HG03060 (cell line): ENCODE data around the gene CHRNE.
"Not testable (repeated sequence)": the region's sequence is repeated elsewhere in the genome, so short reads cannot be mapped to it uniquely, and the experiment has no call there.

Source experiments
- ATAC-seq: cut with Tn5 transposase; IDR thresholded peaks from one replicate; pipeline ENCODE4 v1.9.1; 2021; ENCODE audit warnings: low read depth, moderate number of reproducible peaks; ENCODE audit not compliant: unreplicated experiment

Gene CHRNE

DNA sequence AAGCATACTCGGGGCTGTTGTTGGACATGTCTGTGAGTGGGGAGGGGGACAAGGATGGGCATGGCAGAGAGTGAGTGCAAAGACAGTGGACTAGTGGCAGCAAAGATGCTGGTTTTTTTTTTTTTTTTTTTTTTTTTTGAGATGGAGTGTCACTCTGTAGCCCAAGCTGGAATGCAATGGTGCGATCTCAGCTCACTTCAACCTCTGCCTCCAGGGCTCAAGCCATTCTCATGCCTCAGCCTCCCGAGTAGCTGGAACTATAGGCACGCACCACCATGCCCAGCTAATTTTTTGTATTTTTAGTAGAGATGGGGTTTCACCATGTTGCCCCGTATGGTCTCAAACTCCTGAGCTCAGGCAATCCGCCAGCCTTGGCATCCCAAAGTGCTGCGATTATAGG is 45.6 kb downstream of the CHRNE start:
- ATAC-seq: not testable (repeated sequence)

DNA sequence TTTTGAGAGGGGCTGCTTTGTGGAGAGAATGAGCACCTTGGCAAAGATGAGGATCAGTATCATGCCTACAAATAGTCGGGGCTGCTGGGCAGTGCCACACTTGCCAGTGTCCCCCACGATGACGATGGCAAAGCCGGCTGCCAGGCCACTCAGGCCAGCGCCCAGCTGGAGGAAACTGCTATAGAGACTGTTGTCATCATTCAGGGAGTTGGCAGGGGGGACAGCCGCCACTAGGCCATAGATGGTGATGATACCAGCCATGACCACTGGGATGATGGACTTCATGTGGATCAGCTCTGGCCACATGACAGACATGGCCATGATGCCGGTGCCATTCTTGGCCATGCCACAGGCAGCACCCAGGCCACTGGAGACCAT is 46.0 kb downstream of the CHRNE start:
- no peak for ATAC-seq

DNA sequence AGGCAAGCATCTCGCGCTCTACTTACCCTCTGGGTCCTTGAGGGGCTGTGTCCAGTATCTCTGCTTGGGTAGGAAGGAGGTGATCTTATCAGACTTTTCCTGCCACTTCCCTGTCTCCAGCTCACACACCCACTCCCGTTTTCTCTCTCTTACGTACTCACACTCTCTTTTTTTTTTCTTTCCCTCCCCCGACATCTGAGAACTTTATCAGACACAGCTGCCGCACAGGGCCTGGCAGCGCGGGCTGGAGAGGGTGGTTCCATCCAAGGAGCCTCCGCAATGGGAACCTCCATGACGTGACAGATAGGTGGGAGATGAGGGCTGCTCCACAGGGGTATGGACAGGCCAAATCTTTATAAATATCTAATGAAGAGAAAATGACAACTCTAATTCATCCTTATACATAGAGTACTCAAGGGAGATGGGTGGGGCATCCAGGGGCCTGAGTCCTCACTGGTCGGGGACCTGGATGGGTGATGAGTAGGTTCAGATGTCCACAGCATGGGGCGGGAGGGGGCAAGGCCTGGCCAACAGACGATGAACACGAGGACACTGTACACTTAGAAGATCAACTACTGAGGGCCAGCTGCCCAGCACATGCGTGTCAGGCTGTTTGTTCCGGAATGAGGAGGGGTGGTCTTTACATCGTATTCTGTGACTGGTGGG is 46.5 kb downstream of the CHRNE start:
- no peak for ATAC-seq

DNA sequence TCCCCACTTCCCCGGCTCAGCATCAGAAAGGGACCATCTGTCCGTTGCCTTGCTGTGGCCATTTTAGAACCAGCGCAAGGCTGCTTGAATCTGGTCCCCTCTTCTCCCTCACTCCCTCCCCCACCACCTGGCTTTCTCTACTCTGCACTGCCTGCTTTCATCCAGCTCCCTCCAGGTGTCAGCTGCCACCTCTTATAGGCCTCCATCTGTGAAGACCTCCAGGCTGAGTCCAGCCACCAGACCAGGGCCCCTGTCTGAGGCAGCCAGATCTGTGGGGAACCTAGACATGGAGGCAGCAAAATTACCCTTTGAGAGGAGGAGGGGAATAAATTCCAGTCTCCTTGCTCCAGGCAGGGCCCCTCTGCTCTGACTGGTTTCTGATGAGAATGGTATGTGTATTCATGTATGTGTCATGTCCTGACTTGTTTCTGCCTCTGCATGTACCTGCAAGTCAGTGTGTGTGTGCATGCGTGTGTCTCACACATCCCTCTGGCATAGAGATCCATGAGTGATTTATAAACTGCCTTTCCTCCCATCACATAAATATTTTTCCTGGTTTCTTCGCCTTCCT is 48.7 kb downstream of the CHRNE start:
- no peak for ATAC-seq

DNA sequence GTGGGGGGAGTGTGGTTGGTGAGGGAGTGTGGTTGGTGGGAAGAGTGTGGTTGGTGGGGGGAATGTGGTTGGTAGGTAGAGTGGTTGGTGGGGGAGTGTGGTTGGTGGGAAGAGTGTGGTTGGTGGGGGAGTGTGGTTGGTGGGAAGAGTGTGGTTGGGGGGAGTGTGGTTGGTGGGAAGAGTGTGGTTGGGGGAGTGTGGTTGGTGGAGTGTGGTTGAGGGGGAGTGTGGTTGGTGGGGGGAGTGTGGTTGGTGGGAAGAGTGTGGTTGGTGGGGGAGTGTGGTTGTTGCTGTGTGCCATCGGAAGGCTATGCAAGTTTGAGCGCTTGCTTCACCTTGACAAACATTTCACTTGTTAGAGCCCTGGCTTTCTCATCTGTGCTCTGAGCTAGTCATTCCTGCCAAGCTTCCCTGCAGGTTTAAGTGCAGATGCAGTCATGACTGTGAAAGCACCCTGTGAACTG is 49.7 kb downstream of the CHRNE start:
- ATAC-seq: no peak

DNA sequence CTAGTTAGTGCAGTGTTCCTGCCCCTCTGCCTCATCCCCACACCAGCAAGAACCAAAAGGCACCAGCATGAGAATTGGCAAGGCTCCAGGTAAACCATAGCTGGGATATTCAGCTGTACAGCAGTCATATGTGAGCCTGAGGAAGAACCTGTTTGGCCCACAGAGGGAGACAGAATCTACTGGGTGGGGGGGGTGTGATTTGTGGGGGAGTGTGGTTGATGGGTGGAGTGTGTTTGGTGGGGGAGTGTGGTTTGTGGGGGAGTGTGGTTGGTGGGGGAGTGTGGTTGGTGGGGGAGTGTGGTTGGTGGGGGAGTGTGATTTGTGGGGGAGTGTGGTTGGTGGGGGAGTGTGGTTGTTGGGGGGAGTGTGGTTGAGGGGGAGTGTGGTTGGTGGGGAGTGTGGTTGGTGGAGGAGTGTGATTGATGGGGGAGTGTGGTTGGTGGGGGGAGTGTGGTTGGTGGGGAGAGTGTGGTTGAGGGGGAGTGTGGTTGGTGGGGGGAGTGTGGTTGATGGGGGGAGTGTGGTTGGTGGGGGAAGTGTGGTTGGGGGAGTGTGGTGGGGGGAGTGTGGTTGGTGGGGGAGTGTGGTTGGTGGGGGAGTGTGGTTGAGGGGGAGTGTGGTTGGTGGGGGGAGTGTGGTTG is 50.2 kb downstream of the CHRNE start:
- ATAC-seq: no peak

DNA sequence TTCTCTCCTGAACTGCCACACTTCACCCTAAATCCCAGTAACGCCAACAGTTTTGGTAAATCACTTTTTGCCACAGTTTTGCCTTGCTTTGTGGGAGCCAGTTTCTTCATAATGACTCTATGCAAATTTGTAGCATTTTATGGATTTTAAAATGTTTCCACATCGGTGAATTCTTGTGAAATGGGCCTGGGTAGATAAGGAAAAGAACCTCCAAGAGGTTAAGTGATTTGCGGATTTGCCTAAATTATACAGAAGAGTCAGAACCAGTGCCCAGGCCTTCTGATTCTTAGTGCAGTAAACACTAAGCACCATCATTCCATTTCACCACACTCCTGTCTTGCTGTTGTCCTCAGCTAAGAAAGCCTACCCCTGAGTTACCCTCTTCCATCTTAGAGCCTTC is 51.8 kb downstream of the CHRNE start:
- no peak for ATAC-seq

DNA sequence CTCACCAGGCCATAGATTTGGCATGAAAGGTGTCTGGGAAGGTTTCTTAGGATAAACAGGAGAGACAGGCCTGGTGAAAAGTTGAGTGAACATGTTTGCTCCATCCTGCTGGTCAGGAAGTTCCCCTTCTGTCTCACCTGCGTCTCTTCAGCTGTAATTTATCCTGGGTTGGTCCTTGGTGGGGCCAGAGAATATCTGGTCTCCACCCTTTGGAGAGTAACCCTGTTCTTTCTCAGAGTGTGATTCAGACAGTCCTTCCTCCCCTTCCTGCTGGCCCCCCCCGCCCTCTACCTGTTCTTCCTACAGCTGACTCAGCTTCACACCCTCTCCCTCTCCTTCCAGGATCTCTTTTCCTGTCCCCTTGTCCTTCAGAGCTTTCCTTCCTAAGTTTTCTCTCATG is 52.7 kb downstream of the CHRNE start:
- ATAC-seq: no peak

DNA sequence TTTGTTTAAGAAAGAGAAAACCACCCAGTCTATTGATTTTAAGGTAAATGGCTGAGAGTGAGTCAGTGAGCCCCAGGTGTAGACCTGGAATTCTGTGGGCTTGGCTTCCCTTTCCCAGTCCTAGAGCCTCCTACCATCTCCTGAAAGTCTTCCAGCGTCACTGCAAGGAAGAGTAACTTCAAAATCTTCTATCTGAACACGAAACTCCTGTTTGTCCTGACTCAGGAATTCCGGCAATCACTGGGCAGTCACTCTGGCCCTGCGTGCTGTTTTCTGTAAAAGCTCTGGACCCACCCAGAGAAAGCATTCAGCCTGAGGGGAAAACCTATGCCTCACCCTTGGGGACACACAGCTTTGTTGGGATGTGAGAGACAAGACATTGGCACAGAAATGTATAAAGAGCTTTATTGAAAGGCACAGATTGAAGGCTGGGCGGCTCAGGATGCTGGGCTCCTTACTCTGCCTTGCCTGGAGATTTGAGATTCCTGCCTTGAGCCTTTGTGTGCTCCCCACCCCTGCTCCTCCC is 53.8 kb downstream of the CHRNE start:
- no peak for ATAC-seq
